ENCODE results near the gene SESN2.
A peak's percentile ranks its signal among the peaks of the same experiment; 100 is the strongest.

- TF ChIP-seq POLR2AphosphoS5 (IDR thresholded peaks at IDR 0.05) (peak; percentile 100), CTCF (IDR thresholded peaks at IDR 0.05) (peak in 1 of 4 experiments; percentile 31), POLR2A (IDR thresholded peaks at IDR 0.05) (peak; percentile 70)
These were observed 26.6 kb upstream of the SESN2 start, which contains the start of gene DNAJC8 for GRCh38 chr1:28232558-28233263.

All from prostate gland (tissue), 2 donors.